Measurements from ENCODE around the gene OTOA.

GRCh38 chr16:21659124-21659523, 4.6 kb upstream of the OTOA start:
- no peak for TF ChIP-seq TAF1 (IDR thresholded peaks at IDR 0.05; ENCODE audit: borderline replicate concordance, insufficient read depth, low read length)
- no peak for TF ChIP-seq SIN3A (IDR thresholded peaks at IDR 0.05; ENCODE audit: borderline replicate concordance, insufficient read depth, low read length)

Data from PFSK-1 (cell line).